ENCODE measurements around the gene ZNF467. TPM values are rescaled to one million over a fixed set of nuclear protein-coding genes. Genes with fewer than 3 reads are reported as not detected.

ZNF467 gene
- total and polyA plus RNA-seq, 2 experiments from 2014 or later: 0.10 to 0.40 TPM

- TF ChIP-seq REST (IDR thresholded peaks at IDR 0.05; ENCODE audit: unreplicated experiment) (no peak), EZH2phosphoT487 (IDR thresholded peaks at IDR 0.05; ENCODE audit: unreplicated experiment) (no peak), POLR2AphosphoS5 (IDR thresholded peaks at IDR 0.05; ENCODE audit: low read depth) (no peak), JUNB (IDR thresholded peaks at IDR 0.05; ENCODE audit: unreplicated experiment) (no peak), CREB1 (CRISPR knock-in tag; IDR thresholded peaks at IDR 0.05; ENCODE audit: low read depth) (no peak), NANOG (IDR thresholded peaks at IDR 0.05; ENCODE audit: borderline replicate concordance) (no peak), ZNF331 (CRISPR knock-in tag; IDR thresholded peaks at IDR 0.05; ENCODE audit: low read depth) (no peak), EZH2 (IDR thresholded peaks at IDR 0.05; ENCODE audit: low read depth, unreplicated experiment) (no peak), ETS1 (IDR thresholded peaks at IDR 0.05) (no peak)
Observed at GRCh38 chr7:149775176-149775556, 1.8 kb upstream of the ZNF467 start (continued).

- peak; percentile 64 for DNase-seq (ENCODE audit: low spot score)
- Histone ChIP-seq H3K9me2 (ENCODE audit: insufficient read depth) (no peaks in the 10 kb centered on the region), H3K36me3 (ENCODE audit: insufficient read depth) (no peaks in the 10 kb centered on the region), H3K27me3 (ENCODE audit: insufficient read depth) (peaks cover 59% of the 10 kb centered on the region), H2AFZ (peak overlapping the region; percentile 69; the same call in 1 of the 2 replicates), H3K4me1 (ENCODE audit: insufficient read depth) (peaks cover 8% of the 10 kb centered on the region), H3K27ac (ENCODE audit: low read depth) (no peak overlapping the region), H3K4me2 (peak overlapping the region; percentile 84), H3F3A (replicated peaks; ENCODE audit: low read depth) (no peaks in the 10 kb centered on the region), H4K20me1 (replicated peaks; ENCODE audit: insufficient read depth) (peaks cover 12% of the 10 kb centered on the region; the same call in 1 of the 2 replicates), H3K79me2 (replicated peaks; ENCODE audit: insufficient read depth) (no peaks in the 10 kb centered on the region), H3K4me3 (peak overlapping the region; percentile 73)
- H3K27me3 Mint-ChIP-seq (ENCODE audit: insufficient read depth, low read depth, poor library complexity): peaks cover 46% of the 10 kb centered on the region
- no peak overlapping the region for H3K27ac Mint-ChIP-seq
- H3K4me1 Mint-ChIP-seq: peaks cover 25% of the 10 kb centered on the region
- no peaks in the 10 kb centered on the region for H3K9me3 Mint-ChIP-seq
- peak overlapping the region; percentile 78 for H3K4me3 Mint-ChIP-seq
- no peaks in the 10 kb centered on the region; the same call in 2 of the 3 replicates for H3K36me3 Mint-ChIP-seq (ENCODE audit: low read depth)
- peak; percentile 20 for ATAC-seq
- TF ChIP-seq JUNB (IDR thresholded peaks at IDR 0.05; ENCODE audit: unreplicated experiment): no peak
- no peak for TF ChIP-seq ZNF114 (CRISPR knock-in tag; IDR thresholded peaks at IDR 0.05)
- no peak for TF ChIP-seq REST (IDR thresholded peaks at IDR 0.05; ENCODE audit: unreplicated experiment)
- no peak for TF ChIP-seq NANOG (IDR thresholded peaks at IDR 0.05; ENCODE audit: borderline replicate concordance)
- TF ChIP-seq ZNF331 (CRISPR knock-in tag; IDR thresholded peaks at IDR 0.05; ENCODE audit: low read depth): no peak
- peak; percentile 46 for TF ChIP-seq EZH2phosphoT487 (IDR thresholded peaks at IDR 0.05; ENCODE audit: unreplicated experiment)
- no peak for TF ChIP-seq STAT1 (IDR thresholded peaks at IDR 0.05; ENCODE audit: unreplicated experiment)
- no peak for TF ChIP-seq ETS1 (IDR thresholded peaks at IDR 0.05)
- TF ChIP-seq CREB1 (CRISPR knock-in tag; IDR thresholded peaks at IDR 0.05; ENCODE audit: low read depth): no peak
Observed at GRCh38 chr7:149774237-149775175, 1.1 kb upstream of the ZNF467 start.
